ENCODE results near the gene DCP1A. TPM values are rescaled to one million over a fixed set of nuclear protein-coding genes. Genes with fewer than 3 reads are reported as not detected.
A peak's percentile ranks its signal among the peaks of the same experiment; 100 is the strongest.

Gene DCP1A
- polyA plus RNA-seq, 1 of the 3 experiments (the other 2 are of a cell fraction), result 12.9 TPM

GRCh38 chr3:53255775-53256703 is 91.3 kb downstream of the DCP1A start, which contains the start of gene TKT (continued):
- no peak for TF ChIP-seq TEAD4 (IDR thresholded peaks at IDR 0.05; ENCODE audit: borderline replicate concordance, insufficient read depth)
- TF ChIP-seq EP300 (IDR thresholded peaks at IDR 0.05; ENCODE audit: borderline replicate concordance in 1 of 2, low read depth in 1 of 2, low read length in 1 of 2), result no peak
- no peak for TF ChIP-seq RFX5 (IDR thresholded peaks at IDR 0.05; ENCODE audit: low read length)
- peak; percentile 89 for TF ChIP-seq REST (IDR thresholded peaks at IDR 0.05; ENCODE audit: low read depth, low read length)
- TF ChIP-seq TCF12 (IDR thresholded peaks at IDR 0.05), result no peak
- TF ChIP-seq TAF1 (IDR thresholded peaks at IDR 0.05; ENCODE audit: borderline replicate concordance, low read depth, low read length), result peak; percentile 47; the same call in 1 of the 2 replicates
- TF ChIP-seq RXRA (IDR thresholded peaks at IDR 0.05; ENCODE audit: borderline replicate concordance, low read depth), result no peak
- peak; percentile 69; the same call in 1 of the 2 replicates for TF ChIP-seq MAX (IDR thresholded peaks at IDR 0.05; ENCODE audit: low read depth)

- Histone ChIP-seq H4K20me1 (ENCODE audit: insufficient read depth) (peaks cover 49% of the 10 kb centered on the region), H3K9ac (peak overlapping the region; percentile 80), H3F3A (replicated peaks; ENCODE audit: insufficient read depth) (no peaks in the 10 kb centered on the region), H3K36me3 (replicated peaks in 1 of 2; ENCODE audit: control insufficient read depth in 1 of 2, insufficient read depth in 2 of 2, low read length in 1 of 2) (peaks cover 0 to 4% of the 10 kb centered on the region in 2 experiments), H3K27ac (ENCODE audit: low read depth in 2 of 2, low read length in 1 of 2) (peak overlapping the region; percentile 76 to 85), H3K4me2 (peak overlapping the region; percentile 88), H3K79me2 (ENCODE audit: insufficient read depth) (peaks cover 54% of the 10 kb centered on the region), H3K4me1 (ENCODE audit: control insufficient read depth in 1 of 2, insufficient read depth in 2 of 2, low read depth in 1 of 2, low read length in 1 of 2) (peaks cover 11 to 26% of the 10 kb centered on the region in 2 experiments; a peak in 2 of 4 replicates), H2AFZ (ENCODE audit: low read depth) (peak overlapping the region; percentile 51; the same call in 1 of the 2 replicates), H3K9me3 (no peaks in the 10 kb centered on the region), H3K27me3 (ENCODE audit: insufficient read depth) (no peaks in the 10 kb centered on the region), H3K4me3 (ENCODE audit: low read depth in 2 of 2, low read length in 1 of 2) (peak overlapping the region; percentile 79 to 92), H3K9me2 (no peaks in the 10 kb centered on the region)
- TF ChIP-seq TCF12 (IDR thresholded peaks at IDR 0.05) (no peak), CTCF (IDR thresholded peaks at IDR 0.05) (no peak), RXRA (IDR thresholded peaks at IDR 0.05; ENCODE audit: borderline replicate concordance, low read depth) (no peak), ELF1 (IDR thresholded peaks at IDR 0.05) (no peak), NFIC (IDR thresholded peaks at IDR 0.05; ENCODE audit: borderline replicate concordance) (no peak), EP300 (IDR thresholded peaks at IDR 0.05; ENCODE audit: borderline replicate concordance in 1 of 2, low read depth in 1 of 2, low read length in 1 of 2) (no peak), GABPA (IDR thresholded peaks at IDR 0.05; ENCODE audit: low read depth) (no peak), EZH2phosphoT487 (IDR thresholded peaks at IDR 0.05; ENCODE audit: borderline replicate concordance, low read depth) (no peak), RAD21 (IDR thresholded peaks at IDR 0.05; ENCODE audit: low read length) (no peak), SMC3 (IDR thresholded peaks at IDR 0.05; ENCODE audit: low read depth, low read length) (no peak), NRF1 (IDR thresholded peaks at IDR 0.05; ENCODE audit: low read depth, low read length) (no peak), RFX5 (IDR thresholded peaks at IDR 0.05; ENCODE audit: low read length) (no peak), USF1 (IDR thresholded peaks at IDR 0.05; ENCODE audit: borderline replicate concordance, low read depth) (no peak), REST (IDR thresholded peaks at IDR 0.05; ENCODE audit: low read depth, low read length) (no peak)
- DNase-seq, result no peak
- ChIA-PET POLR2A (no interaction called here), CTCF (interaction anchor here (1.0 to 1.2 kb wide), 3 partner anchors 10 to 141 kb away, joined by 3 read pairs; no protein-coding TSS in a partner anchor)
- WGBS (ENCODE audit: low lambda C conversion rate), result no CpG with 5 or more reads among the region's 44 CpGs
Observed at GRCh38 chr3:53255423-53255774, 91.9 kb downstream of the DCP1A start.

All from SK-N-SH (cell line).